ENCODE results near the gene LRCH3.

DNA sequence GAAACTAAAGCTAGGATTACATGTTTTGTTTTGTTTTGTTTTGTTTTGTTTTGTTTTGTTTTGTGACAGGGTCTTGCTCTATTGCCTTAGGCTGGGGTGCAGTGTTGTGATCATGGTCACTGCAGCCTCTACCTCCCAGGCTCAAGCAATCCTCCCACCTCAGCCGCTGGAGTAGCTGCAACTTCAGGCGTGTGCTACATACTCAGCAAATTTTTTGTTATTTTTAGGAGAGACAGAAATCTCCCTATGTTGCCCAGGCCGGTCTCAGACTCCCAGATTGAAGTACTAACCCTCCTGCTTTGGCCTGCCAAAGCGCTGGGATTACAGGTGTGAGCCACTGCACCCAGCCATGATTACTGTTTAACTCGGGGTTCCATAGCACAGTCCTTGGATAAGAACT is 50.7 kb downstream of the LRCH3 start:
- TF ChIP-seq, protein P1, sequence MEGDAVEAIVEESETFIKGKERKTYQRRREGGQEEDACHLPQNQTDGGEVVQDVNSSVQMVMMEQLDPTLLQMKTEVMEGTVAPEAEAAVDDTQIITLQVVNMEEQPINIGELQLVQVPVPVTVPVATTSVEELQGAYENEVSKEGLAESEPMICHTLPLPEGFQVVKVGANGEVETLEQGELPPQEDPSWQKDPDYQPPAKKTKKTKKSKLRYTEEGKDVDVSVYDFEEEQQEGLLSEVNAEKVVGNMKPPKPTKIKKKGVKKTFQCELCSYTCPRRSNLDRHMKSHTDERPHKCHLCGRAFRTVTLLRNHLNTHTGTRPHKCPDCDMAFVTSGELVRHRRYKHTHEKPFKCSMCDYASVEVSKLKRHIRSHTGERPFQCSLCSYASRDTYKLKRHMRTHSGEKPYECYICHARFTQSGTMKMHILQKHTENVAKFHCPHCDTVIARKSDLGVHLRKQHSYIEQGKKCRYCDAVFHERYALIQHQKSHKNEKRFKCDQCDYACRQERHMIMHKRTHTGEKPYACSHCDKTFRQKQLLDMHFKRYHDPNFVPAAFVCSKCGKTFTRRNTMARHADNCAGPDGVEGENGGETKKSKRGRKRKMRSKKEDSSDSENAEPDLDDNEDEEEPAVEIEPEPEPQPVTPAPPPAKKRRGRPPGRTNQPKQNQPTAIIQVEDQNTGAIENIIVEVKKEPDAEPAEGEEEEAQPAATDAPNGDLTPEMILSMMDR (IDR thresholded peaks at IDR 0.05) = no peak
- no peak for TF ChIP-seq POLR2A (IDR thresholded peaks at IDR 0.05)
